ENCODE measurements around the gene KLC1. TPM values are rescaled to one million over a fixed set of nuclear protein-coding genes. Genes with fewer than 3 reads are reported as not detected.

The KLC1 gene
- total and polyA plus RNA-seq, 11 donors: 127 to 241 (median 158) TPM

- DNase-seq (no peak), ATAC-seq (peak in 2 of 4 donors; percentile 6 to 17)
- Histone ChIP-seq H3K4me3 (no peak overlapping the region), H3K9me3 (no peaks in the 10 kb centered on the region), H3K27ac (peak overlapping the region in 9 of 12 donors; percentile 35 to 81 (median 66)), H3K27me3 (no peaks in the 10 kb centered on the region), H3K4me1 (peaks cover 2 to 50% (median 34%) of the 10 kb centered on the region in 12 donors), H3K36me3 (peaks cover 0 to 23% (median 12%) of the 10 kb centered on the region in 9 donors)
- TF ChIP-seq CTCF (IDR thresholded peaks at IDR 0.05) (no peak), POLR2A (IDR thresholded peaks at IDR 0.05) (no peak)
- WGBS, 4 donors: 86 to 89% (median 87%) methylated on average over 7 of the region's 7 CpGs
- intact Hi-C loops (cut with DNase I): no loop called here
Observed at GRCh38 chr14:103723748-103724081, 94.7 kb downstream of the KLC1 start.

GRCh38 chr14:103724116-103724515 lies 95.1 kb downstream of the KLC1 start:
- Histone ChIP-seq H3K4me1 (peaks cover 2 to 50% (median 33%) of the 10 kb centered on the region in 12 donors), H3K27ac (peak overlapping the region in 10 of 12 donors; percentile 35 to 81 (median 64)), H3K9me3 (no peaks in the 10 kb centered on the region), H3K36me3 (peaks cover 0 to 27% (median 16%) of the 10 kb centered on the region in 9 donors), H3K4me3 (no peak overlapping the region), H3K27me3 (no peaks in the 10 kb centered on the region)
- intact Hi-C loops (cut with DNase I): no loop called here
- peak; percentile 30 to 79 (median 71) for ATAC-seq
- DNase-seq: peak; percentile 68 to 89 (median 82)
- 22 to 58% (median 41%) methylated on average over 9 to 20 of the region's 20 CpGs for WGBS, 4 donors
- TF ChIP-seq CTCF (IDR thresholded peaks at IDR 0.05): peak in 5 of 12 donors; percentile 13 to 45 (median 27)
- no peak for TF ChIP-seq POLR2A (IDR thresholded peaks at IDR 0.05)

DNA sequence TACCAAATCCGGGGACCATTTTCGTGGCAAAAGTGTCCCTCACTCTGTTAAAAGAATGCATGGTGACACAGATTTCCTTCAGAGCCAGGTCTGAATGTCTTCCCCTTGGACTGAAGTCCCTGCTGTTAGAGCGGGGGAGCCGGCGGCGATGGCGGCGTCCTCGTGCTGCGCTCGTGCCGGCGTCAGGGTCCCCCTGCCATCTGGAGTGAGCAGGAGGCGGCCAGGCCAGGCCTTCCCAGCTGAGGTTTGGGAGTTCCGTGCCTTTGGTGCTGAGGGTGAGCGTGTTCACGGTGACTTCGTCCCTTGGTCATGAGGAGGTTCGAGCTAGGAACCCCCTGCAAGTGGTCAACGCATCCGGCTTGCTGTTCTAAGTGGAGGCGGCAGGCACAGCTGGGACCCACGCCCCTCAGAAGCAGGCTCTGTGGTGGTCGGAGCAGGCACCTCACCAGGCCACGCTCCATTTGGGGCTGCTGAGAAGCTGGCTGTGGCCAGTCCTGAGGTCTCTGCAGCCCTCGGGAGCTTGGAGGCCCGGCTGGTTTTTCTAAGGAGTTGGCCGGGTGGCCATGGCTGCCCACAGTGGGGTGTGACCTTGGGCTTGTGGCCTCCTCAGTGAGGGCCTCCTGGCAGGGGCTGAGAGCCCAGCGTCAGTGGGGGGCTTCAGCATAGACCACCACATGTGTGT lies 96.1 kb downstream of the KLC1 start:
- no peaks in the 10 kb centered on the region for H3K27me3 ChIP-seq
- H3K36me3 ChIP-seq: peaks cover 0 to 37% (median 26%) of the 10 kb centered on the region in 9 donors
- H3K4me3 ChIP-seq: no peak overlapping the region
- no peak for ATAC-seq
- intact Hi-C loops (cut with DNase I): no loop called here
- H3K9me3 ChIP-seq: no peaks in the 10 kb centered on the region
- H3K27ac ChIP-seq: peak overlapping the region in 3 of 12 donors; percentile 61 to 81 (median 74)
- no peak for DNase-seq
- 93 to 96% (median 94%) methylated on average over 23 to 29 of the region's 29 CpGs for WGBS, 4 donors
- no peak for TF ChIP-seq CTCF (IDR thresholded peaks at IDR 0.05)
- no peak for TF ChIP-seq POLR2A (IDR thresholded peaks at IDR 0.05)
- H3K4me1 ChIP-seq: peaks cover 2 to 61% (median 40%) of the 10 kb centered on the region in 12 donors

DNA sequence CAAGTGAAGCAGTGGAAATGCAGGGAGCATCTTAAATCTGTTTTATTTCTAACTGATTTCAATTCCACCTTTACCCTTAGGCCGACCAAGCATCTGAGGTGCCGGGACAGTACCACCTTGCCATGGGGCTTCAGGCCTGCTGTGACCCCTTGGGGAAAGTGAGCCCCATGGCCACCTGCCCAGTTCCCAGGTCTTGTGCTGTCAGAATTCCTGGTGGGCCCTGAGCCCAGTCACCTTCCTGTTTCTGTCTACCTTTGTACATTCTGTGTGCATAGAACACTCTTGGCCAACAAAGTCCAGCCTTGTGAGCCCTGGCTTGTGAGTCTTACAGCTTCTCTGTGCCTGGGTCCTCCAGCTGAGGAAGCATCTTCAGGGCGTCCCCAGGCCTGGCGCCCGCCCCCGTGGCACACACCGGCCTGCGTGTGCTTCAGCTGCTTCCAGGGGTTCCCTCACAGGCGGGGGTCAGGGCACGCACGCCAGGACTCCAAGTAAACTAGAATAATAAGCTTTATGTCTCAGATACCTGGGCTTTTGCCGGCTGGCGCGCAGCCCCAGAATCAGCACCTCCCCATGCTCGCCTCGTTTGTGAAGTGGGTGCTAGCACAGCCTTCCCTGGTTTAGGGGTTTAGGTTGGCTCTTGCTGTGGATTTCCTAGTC lies 96.9 kb downstream of the KLC1 start:
- WGBS, 4 donors: 89 to 95% (median 94%) methylated on average over 16 of the region's 16 CpGs
- Histone ChIP-seq H3K9me3 (no peaks in the 10 kb centered on the region), H3K4me3 (no peak overlapping the region), H3K36me3 (peaks cover 0 to 44% (median 30%) of the 10 kb centered on the region in 9 donors), H3K27me3 (no peaks in the 10 kb centered on the region), H3K4me1 (peaks cover 2 to 65% (median 42%) of the 10 kb centered on the region in 12 donors), H3K27ac (no peak overlapping the region)
- no peak for ATAC-seq
- no peak for DNase-seq
- intact Hi-C loops (cut with DNase I): no loop called here
- TF ChIP-seq POLR2A (IDR thresholded peaks at IDR 0.05) (no peak), CTCF (IDR thresholded peaks at IDR 0.05) (no peak)

All from heart left ventricle (tissue), 16 donors.